GM12878 (cell line): ENCODE measurements around the gene CCSER1. TPM values are rescaled to one million over a fixed set of nuclear protein-coding genes. Genes with fewer than 3 reads are reported as not detected.

Source experiments
- ATAC-seq: fragments of 200-7000 bp; cut with Tn5 transposase; 3 replicates; pipeline ENCODE4 v1.9.1; 2020; ENCODE audit warnings: mild to moderate bottlenecking, moderate library complexity
- BruUV-seq: library from RNA; stranded (reverse); fragments of 400-500 nt; replicated peaks from 2 replicates; lab custom pipeline; 2021; lab: Mats Ljungman, UMichigan
- CTCF ChIA-PET: fragments of 300-600 bp; sonication (Branson Sonifier 250); formaldehyde crosslinking; extraction: SDS; loops from one replicate; lab custom pipeline; 2021; ENCODE audit warnings: inconsistent platforms; lab: Yijun Ruan, JAX
- POLR2A ChIA-PET: fragments of 350-600 bp; formaldehyde crosslinking; extraction: SDS; loops from one replicate; lab custom pipeline; 2021; ENCODE audit warnings: inconsistent platforms; lab: Charles Lee
- RAD21 ChIA-PET: fragments of 300-600 bp; sonication (Branson Sonifier 250); formaldehyde crosslinking; loops from one replicate; lab custom pipeline; 2023; ENCODE audit warnings: antibody characterized with exemption; ENCODE audit not compliant: unreplicated experiment; lab: Charles Lee
- SMC1A ChIA-PET: fragments of 300-600 bp; sonication (Branson Sonifier 250); formaldehyde crosslinking; loops from one replicate; lab custom pipeline; 2023; ENCODE audit not compliant: unreplicated experiment, uncharacterized antibody; lab: Charles Lee
- DNase-seq: peaks from one replicate; pipeline ENCODE4 v3.0.0-alpha.2; 2011; ENCODE audit warnings: low read depth, low spot score
- FAIRE-seq: peaks from 3 replicates; lab custom pipeline; 2011; peaks lifted over from hg19 to GRCh38; lab: Jason Lieb, UNC
- H2AFZ ChIP-seq: 2 replicates; pipeline ENCODE4 v1.6.0; 2011; ENCODE audit warnings: low read depth, low read length, control low read depth; ENCODE audit not compliant: control insufficient read depth
- H3K27ac ChIP-seq: 2 replicates; pipeline ENCODE4 v1.5.1; 2011; ENCODE audit warnings: control low read depth; ENCODE audit not compliant: control insufficient read depth, insufficient read depth
- H3K27me3 ChIP-seq, 2 experiments: replicated peaks in 1 of 2; 2 replicates each; pipeline versions ENCODE4 v1.6.0 to v1.6.1; 2011; ENCODE audit warnings: low read length in 1 of 2; ENCODE audit not compliant: control insufficient read depth in 2 of 2, insufficient read depth in 2 of 2
- H3K36me3 ChIP-seq, 2 experiments: 2 replicates each; pipeline ENCODE4 v1.5.1; 2011; ENCODE audit warnings: low read length in 1 of 2; ENCODE audit not compliant: control insufficient read depth in 2 of 2, insufficient read depth in 2 of 2
- H3K4me1 ChIP-seq: 2 replicates; pipeline ENCODE4 v1.6.1; 2011; ENCODE audit warnings: mild to moderate bottlenecking, low read length, moderate library complexity, mixed read lengths; ENCODE audit not compliant: control insufficient read depth, insufficient read depth
- H3K4me2 ChIP-seq: 2 replicates; pipeline ENCODE4 v1.6.0; 2011; ENCODE audit warnings: control low read depth; ENCODE audit not compliant: control insufficient read depth, insufficient read depth
- H3K4me3 ChIP-seq: fragments of 200-600 bp; sonication (generic); 2 replicates; pipeline ENCODE4 v1.5.1; 2016
- H3K79me2 ChIP-seq: 2 replicates; pipeline ENCODE4 v1.6.0; 2011; ENCODE audit warnings: low read length; ENCODE audit not compliant: control insufficient read depth, insufficient read depth
- H3K9ac ChIP-seq: 2 replicates; pipeline ENCODE4 v1.8.0; 2011; ENCODE audit warnings: low read length, control low read depth, mixed read lengths; ENCODE audit not compliant: control insufficient read depth, insufficient read depth
- H3K9me3 ChIP-seq: replicated peaks from 3 replicates; pipeline ENCODE4 v1.5.1; 2011; ENCODE audit warnings: mild to moderate bottlenecking, low read length; ENCODE audit not compliant: control insufficient read depth, insufficient read depth
- H4K20me1 ChIP-seq: 2 replicates; pipeline ENCODE4 v1.6.0; 2011; ENCODE audit not compliant: control insufficient read depth, insufficient read depth
- EZH2 ChIP-seq: IDR thresholded peaks from 2 replicates; pipeline ENCODE4 v1.6.1; 2012; ENCODE audit warnings: low read depth, mild to moderate bottlenecking, control low read depth, inconsistent platforms, low read length, borderline replicate concordance; ENCODE audit not compliant: control insufficient read depth
- NR2C2 ChIP-seq: IDR thresholded peaks from 2 replicates; pipeline ENCODE4 v1.6.1; 2011; ENCODE audit warnings: borderline replicate concordance, low read depth; ENCODE audit not compliant: control insufficient read depth, insufficient read length
- PKNOX1 ChIP-seq: fragments of 450-650 bp; IDR thresholded peaks from 2 replicates; pipeline ENCODE4 v1.6.1; 2016; ENCODE audit warnings: mild to moderate bottlenecking
- POLR2AphosphoS5 ChIP-seq: IDR thresholded peaks from 2 replicates; pipeline ENCODE4 v1.6.1; 2011; ENCODE audit warnings: mild to moderate bottlenecking, low read length, inconsistent platforms
- PRDM15 ChIP-seq: fragments of 450-650 bp; formaldehyde crosslinking; IDR thresholded peaks from 2 replicates; pipeline ENCODE4 v1.4.0; 2020; ENCODE audit warnings: mild to moderate bottlenecking, moderate library complexity
- RFX5 ChIP-seq: IDR thresholded peaks from 2 replicates; pipeline ENCODE4 v1.6.1; 2011; ENCODE audit warnings: low read depth, low read length, improper control_type of control experiment
- USF2 ChIP-seq: IDR thresholded peaks from 2 replicates; pipeline ENCODE4 v1.6.1; 2011; ENCODE audit warnings: low read depth, low read length, improper control_type of control experiment, borderline replicate concordance
- ZZZ3 ChIP-seq: IDR thresholded peaks from 2 replicates; pipeline ENCODE4 v1.6.1; 2011; ENCODE audit warnings: low read depth; ENCODE audit not compliant: control insufficient read depth, insufficient read length
- in situ Hi-C: fragments of 300-500 bp; cut with MboI; formaldehyde crosslinking; loops from 9 replicates; pipeline ENCODE4 v1.14.3; 2018; ENCODE audit warnings: mixed read lengths
- intact Hi-C: fragments of 100-400 bp; cut with micrococcal nuclease; formaldehyde crosslinking; loops from one replicate; pipeline ENCODE4 v1.14.2; 2022; ENCODE audit not compliant: unreplicated experiment
- polyA plus RNA-seq, 11 experiments: library from polyadenylated mRNA; depleted of rRNA in 4 of 11; unstranded in 6 of 11; stranded (reverse) in 5 of 11; fragments of >200 nt; fragmentation: Nextera tagmentation in 4 of 11; fragmentation: Illumina TruSeq in 1 of 11; extraction: Ambion mirVana in 4 of 11; extraction: Trizol in 1 of 11; gene quantifications; 1 replicate in 1 of 11; 2 replicates in 10 of 11; pipeline versions ENCODE4 v1.2.1 to v1.2.3, GENCODE V29; 2011 to 2016; ENCODE audit warnings: inconsistent platforms in 2 of 11, missing spikeins in 2 of 11, low read depth in 1 of 11
- total RNA-seq, 4 experiments: library from RNA; depleted of rRNA in 3 of 4; stranded (reverse); fragments of >200 nt in 3 of 4; fragmentation: Illumina TruSeq in 1 of 4; extraction: Trizol in 1 of 4; gene quantifications; 2 replicates each; pipeline versions ENCODE4 v1.2.1 to v1.2.3, GENCODE V29; 2013 to 2021

CCSER1 gene
- total and polyA plus RNA-seq, 10 of the 15 experiments (the other 5 are each of a cell fraction or from before 2014, with no cell fraction given): 0.22 to 2.7 (median 1.0) TPM

GRCh38 chr4:91170768-91171167 lies 1043.6 kb downstream of the CCSER1 start:
- Histone ChIP-seq H3K79me2 (no peaks in the 10 kb centered on the region), H3K9ac (no peak overlapping the region), H3K36me3 (no peaks in the 10 kb centered on the region), H3K4me3 (no peak overlapping the region), H3K4me1 (no peaks in the 10 kb centered on the region), H4K20me1 (no peaks in the 10 kb centered on the region), H3K27me3 (no peaks in the 10 kb centered on the region), H2AFZ (no peak overlapping the region), H3K4me2 (no peak overlapping the region), H3K9me3 (no peaks in the 10 kb centered on the region), H3K27ac (no peak overlapping the region)
- ChIA-PET SMC1A (interaction anchor here (1.2 kb wide), 1 partner anchor 58 kb away, joined by 3 read pairs; no protein-coding TSS in a partner anchor), POLR2A (no interaction called here), CTCF (no interaction called here), RAD21 (interaction anchor here (0.7 kb wide), 1 partner anchor 54 kb away, joined by 3 read pairs; no protein-coding TSS in a partner anchor)
- no TSS peak for BruUV-seq
- in situ Hi-C loops (no loop called here), intact Hi-C loops (no loop called here)
- DNase-seq (no peak), ATAC-seq (no peak), FAIRE-seq (no peak)
- TF ChIP-seq EZH2 (no peak), PKNOX1 (no peak), PRDM15 (CRISPR knock-in tag) (no peak), ZZZ3 (no peak), RFX5 (no peak), NR2C2 (no peak), USF2 (no peak), POLR2AphosphoS5 (no peak)
